Left kidney (tissue), 8 donors: ENCODE results near the gene OR10AD1. TPM values are rescaled to one million over a fixed set of nuclear protein-coding genes. Genes with fewer than 3 reads are reported as not detected.
"Not testable (repeated sequence)": the region's sequence is repeated elsewhere in the genome, so short reads cannot be mapped to it uniquely, and the experiment has no call there.

ENCODE experiments used
- DNase-seq: peaks from one replicate; pipeline ENCODE4 v3.0.0-alpha.2; 2013
- long read RNA-seq, 8 donors: transcript quantifications; one replicate each; lab custom pipeline, GENCODE V29; 2026
- polyA plus RNA-seq: library from polyadenylated mRNA; unstranded; fragments of 120-200 nt; gene quantifications from one replicate; pipeline ENCODE4 v1.2.1, GENCODE V29; 2013; ENCODE audit not compliant: insufficient read length

The OR10AD1 gene
- polyA plus RNA-seq, result 0.98 TPM
- long read RNA-seq, donor 1, result 0 reads
- long read RNA-seq, donor 2, result 0 reads
- long read RNA-seq, donor 3, result 0 reads
- long read RNA-seq, donor 4, result 0 reads
- long read RNA-seq, donor 5, result 0 reads
- long read RNA-seq, donor 6, result 0 reads
- long read RNA-seq, donor 7, result 0 reads
- long read RNA-seq, donor 8, partial matches to known transcripts, result 0 of 2 reads
- long read RNA-seq, donor 8, other reads (novel, unspliced or antisense), result 0 of 2 reads

- no peak for DNase-seq
These were observed at the start of gene OR10AD1 for GRCh38 chr12:48203192-48203591. OR10AD1 (minus strand) TSS chr12:48203292; CDS start chr12:48203292, 0 bp downstream.

DNA sequence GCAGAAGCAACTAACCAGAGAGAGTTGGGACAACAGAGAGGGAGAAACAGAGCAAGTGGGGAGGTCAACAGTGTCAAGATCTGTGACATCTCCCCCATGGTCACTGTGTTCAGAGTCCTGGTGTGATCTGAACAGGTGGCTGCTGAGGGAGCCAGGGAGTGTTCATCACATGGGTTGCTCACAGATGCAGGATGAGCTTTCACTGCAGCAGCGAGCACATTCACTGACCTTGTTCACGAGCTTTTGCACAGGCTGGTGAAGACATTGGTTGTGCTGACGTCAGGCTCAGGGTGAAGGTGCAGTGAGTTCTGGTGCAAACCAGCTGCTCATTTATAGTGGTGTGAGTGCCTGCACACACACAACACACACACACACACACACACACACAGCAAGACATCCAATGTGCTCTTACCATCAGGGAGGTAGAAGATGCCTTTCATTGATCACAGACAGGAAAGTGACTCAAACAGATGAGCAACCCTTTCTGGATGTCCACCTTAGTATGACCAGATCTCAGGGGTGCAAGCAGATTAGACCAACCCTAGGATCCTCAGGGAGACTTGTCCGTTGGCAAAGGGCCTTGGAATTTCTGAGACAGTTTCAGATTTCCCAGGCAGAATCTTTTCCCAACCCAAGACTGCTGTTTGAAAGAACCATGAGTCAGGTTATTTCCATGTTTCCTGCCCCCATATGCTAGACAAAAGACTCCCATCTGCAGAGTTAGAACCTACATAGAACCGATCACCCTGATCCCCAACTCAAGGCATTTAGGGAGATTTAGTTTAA lies 44.3 kb upstream of the OR10AD1 start:
- no peak for DNase-seq

DNA sequence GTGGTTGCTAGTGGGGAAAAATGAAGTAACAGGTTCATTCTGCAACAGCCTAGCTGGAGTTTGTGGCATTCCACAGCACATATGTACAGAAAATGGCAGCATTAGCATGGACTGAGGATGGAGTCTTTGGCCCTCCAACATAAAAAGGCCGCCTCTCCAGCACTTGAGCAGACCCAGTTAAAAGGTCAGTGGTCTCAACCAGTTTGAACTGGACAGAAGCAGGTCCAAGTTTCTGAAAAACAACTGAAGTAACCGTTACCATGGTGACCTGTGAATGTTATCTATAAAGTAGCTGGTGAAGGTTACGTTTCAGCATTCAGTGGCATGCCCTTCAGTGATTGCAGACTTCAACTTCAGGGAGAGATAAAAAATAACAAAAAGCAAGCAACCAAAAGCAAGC lies 34.1 kb upstream of the OR10AD1 start:
- peak; percentile 2 for DNase-seq

DNA sequence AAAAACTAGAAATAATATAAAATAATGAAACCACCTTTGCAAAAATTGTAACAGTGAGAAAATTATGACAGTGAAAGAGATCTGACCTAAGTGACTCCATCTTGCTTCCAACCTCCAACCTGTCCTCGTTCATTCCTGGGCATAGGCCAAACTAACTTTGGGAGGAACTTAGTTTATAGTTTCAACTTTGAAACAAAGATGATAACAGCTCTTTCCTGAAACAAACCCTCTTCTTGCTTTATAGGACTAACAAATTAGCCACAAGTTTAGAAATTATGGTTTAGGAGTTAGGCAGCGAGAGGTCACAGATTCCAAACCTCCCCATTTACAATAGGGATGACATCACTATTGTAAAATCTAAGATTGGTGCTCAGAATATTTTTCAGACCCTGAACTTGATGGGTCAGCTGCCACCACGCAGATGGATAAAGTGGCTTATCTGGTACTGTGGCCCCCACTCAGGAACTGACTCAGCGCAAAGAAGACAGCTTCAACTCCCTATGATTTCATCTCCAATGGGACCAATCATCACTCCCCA lies 32.8 kb upstream of the OR10AD1 start:
- DNase-seq, result no peak

GRCh38 chr12:48231169-48231958 lies 28.3 kb upstream of the OR10AD1 start:
- DNase-seq, result not testable (repeated sequence)

- not testable (repeated sequence) for DNase-seq
These were observed 21.4 kb upstream of the OR10AD1 start for GRCh38 chr12:48224533-48224932.

DNA sequence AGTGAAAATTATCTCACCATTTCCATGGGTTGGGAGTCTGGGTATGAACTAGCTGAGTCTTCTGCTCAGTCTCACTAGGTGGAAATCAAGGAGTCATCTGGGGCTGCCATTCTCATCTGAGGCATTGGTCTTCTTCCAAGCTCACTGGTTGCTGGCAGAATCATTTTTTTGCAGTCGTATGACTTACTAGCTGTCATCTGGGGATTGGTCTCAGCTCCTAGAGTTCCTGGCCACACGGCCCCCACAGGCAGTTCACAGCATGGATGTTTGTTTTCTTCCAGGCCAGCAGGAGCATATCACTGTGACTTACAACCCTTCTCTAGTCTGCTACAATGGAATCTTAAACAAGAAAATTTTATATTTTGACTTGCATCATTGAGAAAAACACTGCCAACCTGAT lies 18.6 kb upstream of the OR10AD1 start:
- no peak for DNase-seq

DNA sequence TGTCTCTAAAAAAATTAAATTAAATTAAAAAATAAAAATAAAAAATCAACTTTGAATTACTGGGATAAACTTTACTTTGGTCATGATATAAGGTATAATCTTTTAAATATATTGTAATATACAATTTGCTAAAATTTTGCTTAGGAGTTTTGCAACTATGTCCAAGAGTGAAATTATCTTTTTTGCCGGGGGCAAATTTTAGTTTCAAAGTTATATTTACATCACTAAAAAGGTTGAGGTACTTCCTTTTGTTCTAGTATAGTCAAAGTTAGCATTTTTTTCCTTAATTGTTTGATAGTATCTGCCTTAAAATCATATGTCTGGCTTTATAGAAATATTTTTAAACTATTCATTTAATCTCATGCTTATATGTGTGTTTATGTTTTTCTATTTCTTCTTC lies 17.6 kb upstream of the OR10AD1 start:
- DNase-seq, result no peak

GRCh38 chr12:48219631-48220030 lies 16.5 kb upstream of the OR10AD1 start:
- DNase-seq, result no peak

GRCh38 chr12:48216785-48217184 lies 13.7 kb upstream of the OR10AD1 start:
- DNase-seq, result no peak

GRCh38 chr12:48209495-48209894 lies 6.4 kb upstream of the OR10AD1 start:
- not testable (repeated sequence) for DNase-seq

- no peak for DNase-seq
These were observed 326 bp downstream of the OR10AD1 start for GRCh38 chr12:48202766-48203165.

DNA sequence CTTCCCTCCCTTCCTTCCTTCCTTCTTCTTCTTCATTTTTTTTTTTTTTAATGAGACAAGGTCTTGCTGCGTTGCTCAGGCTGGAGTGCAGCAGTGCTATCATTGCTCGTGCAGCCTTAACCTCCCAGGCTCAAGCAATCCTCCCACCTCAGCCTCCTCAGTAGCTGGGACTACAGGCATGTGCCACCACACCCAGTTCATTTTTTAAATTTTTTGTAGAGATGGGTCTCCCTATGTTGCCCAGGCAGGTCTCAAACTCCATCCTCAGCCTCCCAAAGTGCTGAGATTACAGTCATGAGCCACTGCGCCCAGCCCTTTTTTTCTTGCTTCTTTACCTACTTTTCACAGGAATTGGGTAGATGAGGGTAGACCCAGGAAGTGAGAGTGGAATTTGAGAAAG lies 1.6 kb downstream of the OR10AD1 start:
- no peak for DNase-seq

DNA sequence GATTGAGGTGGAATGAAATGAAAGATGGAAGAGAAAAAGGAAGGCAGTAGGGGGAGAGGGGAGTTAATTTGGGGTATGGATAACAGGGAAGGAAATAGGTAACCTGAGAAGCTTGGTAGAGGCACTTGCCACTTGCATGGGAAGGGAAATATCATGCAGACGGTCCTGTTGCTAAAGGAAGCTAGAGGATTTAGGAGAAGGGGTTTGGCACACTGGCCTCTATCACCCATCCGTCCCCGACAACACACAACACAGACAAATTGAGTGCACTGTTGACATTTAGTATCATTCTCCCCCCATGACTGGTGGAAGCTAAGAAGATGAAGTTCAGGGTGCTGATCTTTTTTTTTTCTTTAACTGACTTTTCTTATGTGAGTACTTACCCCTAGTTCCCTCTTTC lies 2.0 kb downstream of the OR10AD1 start:
- DNase-seq, result no peak

- no peak for DNase-seq
These were observed 3.3 kb downstream of the OR10AD1 start for GRCh38 chr12:48199774-48200221.

- no peak for DNase-seq
These were observed 4.1 kb downstream of the OR10AD1 start for GRCh38 chr12:48198985-48199384.

- DNase-seq, result no peak
These were observed 4.5 kb downstream of the OR10AD1 start for GRCh38 chr12:48198672-48198971.

- peak; percentile 96 for DNase-seq
These were observed 5.0 kb downstream of the OR10AD1 start for GRCh38 chr12:48197971-48198671.

DNA sequence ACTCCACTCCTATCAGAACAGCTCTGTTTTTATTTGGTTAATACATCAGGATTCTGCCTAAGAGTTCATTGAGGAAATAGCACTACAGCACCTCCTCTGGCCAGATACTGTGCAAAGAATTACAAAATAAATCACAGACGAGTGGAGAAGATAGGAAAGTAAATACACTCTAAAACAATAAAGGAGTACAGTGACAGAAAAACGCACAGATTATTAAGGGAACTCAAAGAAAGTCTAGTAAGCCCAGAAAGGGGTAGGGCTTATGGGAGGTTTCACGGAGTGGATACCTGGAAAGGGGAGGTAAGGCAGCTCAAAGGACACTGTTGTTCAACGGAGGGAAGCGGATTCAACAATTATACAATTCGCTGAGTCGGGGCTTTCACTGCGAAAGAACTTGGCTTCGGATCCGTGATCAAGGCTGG lies 5.5 kb downstream of the OR10AD1 start:
- no peak for DNase-seq

- DNase-seq, result no peak
These were observed 8.3 kb downstream of the OR10AD1 start for GRCh38 chr12:48194799-48195201.

GRCh38 chr12:48193623-48194022 lies 9.5 kb downstream of the OR10AD1 start:
- DNase-seq, result no peak

- no peak for DNase-seq
These were observed 10.2 kb downstream of the OR10AD1 start for GRCh38 chr12:48192861-48193260.
